Activated CD4-positive, alpha-beta T cell treated with anti-CD3 and anti-CD28 coated beads for 24 hours (primary cell): ENCODE measurements around the gene SLC26A3.
"Not testable (repeated sequence)": the region's sequence is repeated elsewhere in the genome, so short reads cannot be mapped to it uniquely, and the experiment has no call there.

ENCODE experiments used
- DNase-seq, 2 donors: peaks; one replicate each; pipeline ENCODE4 v3.0.0-alpha.2; 2020; ENCODE audit warnings: low read depth in 2 of 2

SLC26A3 gene

GRCh38 chr7:107803009-107803610, at the start of gene SLC26A3:
TSS of gene SLC26A3 (minus strand) at chr7:107803223. CDS start at chr7:107794509, 8,714 bp downstream.
- DNase-seq, result no peak

GRCh38 chr7:107850643-107851042, 47.6 kb upstream of the SLC26A3 start:
- no peak for DNase-seq

- no peak for DNase-seq
Observed at GRCh38 chr7:107850216-107850615, 47.2 kb upstream of the SLC26A3 start.

- not testable (repeated sequence) for DNase-seq
Observed at GRCh38 chr7:107848211-107848610, 45.2 kb upstream of the SLC26A3 start.

- not testable (repeated sequence) for DNase-seq
Observed at GRCh38 chr7:107847836-107848175, 44.8 kb upstream of the SLC26A3 start.

GRCh38 chr7:107847168-107847835, 44.3 kb upstream of the SLC26A3 start:
- no peak for DNase-seq

GRCh38 chr7:107846324-107846723, 43.3 kb upstream of the SLC26A3 start:
- no peak for DNase-seq

- DNase-seq, result no peak
Observed at GRCh38 chr7:107843184-107843583, 40.2 kb upstream of the SLC26A3 start.

- DNase-seq, result no peak
Observed at GRCh38 chr7:107842213-107842612, 39.2 kb upstream of the SLC26A3 start.

- no peak for DNase-seq
Observed at GRCh38 chr7:107838816-107839565, 36.0 kb upstream of the SLC26A3 start.

GRCh38 chr7:107838024-107838601, 35.1 kb upstream of the SLC26A3 start:
- no peak for DNase-seq

GRCh38 chr7:107837145-107837512, 34.1 kb upstream of the SLC26A3 start:
- DNase-seq, result no peak

GRCh38 chr7:107836237-107837144, 33.5 kb upstream of the SLC26A3 start:
- DNase-seq, result no peak

GRCh38 chr7:107834401-107834800, 31.4 kb upstream of the SLC26A3 start:
- no peak for DNase-seq

GRCh38 chr7:107833684-107834106, 30.7 kb upstream of the SLC26A3 start:
- DNase-seq, result no peak

- DNase-seq, result no peak
Observed at GRCh38 chr7:107830420-107830819, 27.4 kb upstream of the SLC26A3 start.

GRCh38 chr7:107828540-107828939, 25.5 kb upstream of the SLC26A3 start:
- no peak for DNase-seq

- no peak for DNase-seq
Observed at GRCh38 chr7:107827501-107827900, 24.5 kb upstream of the SLC26A3 start.

GRCh38 chr7:107826451-107826850, 23.4 kb upstream of the SLC26A3 start:
- DNase-seq, result no peak

GRCh38 chr7:107824858-107825257, 21.8 kb upstream of the SLC26A3 start:
- no peak for DNase-seq

GRCh38 chr7:107818622-107819021, 15.6 kb upstream of the SLC26A3 start:
- DNase-seq, result no peak
